HCT116 (cell line): ENCODE data around the gene NDUFB10. TPM values are rescaled to one million over a fixed set of nuclear protein-coding genes. Genes with fewer than 3 reads are reported as not detected.
A peak's percentile ranks its signal among the peaks of the same experiment; 100 is the strongest.

Source experiments
- ATAC-seq: fragments of 200-7000 bp; cut with Tn5 transposase; 2 replicates; pipeline ENCODE4 v1.9.1; 2020; ENCODE audit warnings: mild to moderate bottlenecking, moderate library complexity
- BruUV-seq: library from RNA; stranded (reverse); fragments of 400-500 nt; replicated peaks from 2 replicates; lab custom pipeline; 2021; lab: Mats Ljungman, UMichigan
- CTCF ChIA-PET: fragments of 300-600 bp; sonication (Branson Sonifier 250); formaldehyde crosslinking; loops from one replicate; lab custom pipeline; 2021; ENCODE audit warnings: antibody characterized with exemption; lab: Charles Lee
- POLR2A ChIA-PET: fragments of 300-600, 350-600 bp; sonication (Branson Sonifier 250); formaldehyde crosslinking; loops from one replicate; lab custom pipeline; 2021; ENCODE audit warnings: antibody characterized with exemption; lab: Charles Lee
- RAD21 ChIA-PET, 2 experiments: fragments of 300-600 bp; sonication (Branson Sonifier 250); formaldehyde crosslinking; loops; one replicate each; lab custom pipeline; 2023; ENCODE audit warnings: low total read pairs in 2 of 2; ENCODE audit not compliant: uncharacterized antibody in 2 of 2, unreplicated experiment in 2 of 2, low non-redundant PET in 1 of 2; lab: Charles Lee
- DNase-seq: peaks from one replicate; pipeline ENCODE4 v3.0.0-alpha.2; 2010; ENCODE audit warnings: low read depth, low spot score
- H2AFZ ChIP-seq: fragments of 200-600 bp; shearing (Covaris generic), sonication (generic); 2 replicates; pipeline ENCODE4 v1.6.1; 2017; ENCODE audit warnings: low read depth, mixed run types, mixed read lengths, antibody characterized with exemption, low read length; ENCODE audit not compliant: poor library complexity, severe bottlenecking
- H3K27ac ChIP-seq: 2 replicates; pipeline ENCODE4 v1.5.1; 2012; ENCODE audit warnings: low read depth, low read length
- H3K27me3 ChIP-seq: fragments of 200-600 bp; sonication (generic); 2 replicates; pipeline ENCODE4 v1.6.1; 2016; ENCODE audit warnings: mixed run types, low read length, mixed read lengths; ENCODE audit not compliant: insufficient read depth
- H3K36me3 ChIP-seq, 2 experiments: fragments of 200-500 bp in 1 of 2; fragments of 200-600 bp in 1 of 2; sonication (Bioruptor generic) in 1 of 2; sonication (generic) in 1 of 2; 2 replicates each; pipeline versions ENCODE4 v1.5.1 to v1.6.1; 2014 to 2016; ENCODE audit warnings: low read length in 2 of 2, inconsistent platforms in 1 of 2, mixed read lengths in 1 of 2, mixed run types in 1 of 2; ENCODE audit not compliant: insufficient read depth in 2 of 2, control insufficient read depth in 1 of 2
- H3K4me1 ChIP-seq, 2 experiments: fragments of 200-600 bp in 1 of 2; sonication (generic) in 1 of 2; 2 replicates each; pipeline versions ENCODE4 v1.5.1 to v1.6.1; 2012 to 2017; ENCODE audit warnings: low read length in 2 of 2, inconsistent platforms in 1 of 2, mild to moderate bottlenecking in 1 of 2, mixed read lengths in 1 of 2, mixed run types in 1 of 2, moderate library complexity in 1 of 2; ENCODE audit not compliant: insufficient read depth in 2 of 2, control insufficient read depth in 1 of 2
- H3K4me2 ChIP-seq: fragments of 200-600 bp; sonication (generic); 2 replicates; pipeline ENCODE4 v1.6.1; 2017; ENCODE audit warnings: mixed run types, low read length, mixed read lengths
- H3K4me3 ChIP-seq, 2 experiments: fragments of 200-600 bp in 1 of 2; sonication (generic) in 1 of 2; replicated peaks in 1 of 2; 2 replicates each; pipeline ENCODE4 v1.5.1; 2011 to 2016; ENCODE audit warnings: low read length in 2 of 2, control low read depth in 1 of 2, low read depth in 1 of 2, mild to moderate bottlenecking in 1 of 2, mixed read lengths in 1 of 2, mixed run types in 1 of 2
- H3K79me2 ChIP-seq: fragments of 200-600 bp; sonication (generic); 2 replicates; pipeline ENCODE4 v1.6.1; 2017; ENCODE audit warnings: mild to moderate bottlenecking, mixed run types, low read length, moderate library complexity, mixed read lengths; ENCODE audit not compliant: insufficient read depth
- H3K9ac ChIP-seq: fragments of 200-600 bp; sonication (generic); 2 replicates; pipeline ENCODE4 v1.6.1; 2016; ENCODE audit warnings: low read length, mixed read lengths
- H3K9me2 ChIP-seq: fragments of 200-600 bp; sonication (generic), shearing (Covaris generic); 2 replicates; pipeline ENCODE4 v1.6.1; 2017; ENCODE audit warnings: mixed run types, mild to moderate bottlenecking, moderate library complexity; ENCODE audit not compliant: insufficient read depth
- H3K9me3 ChIP-seq, 2 experiments: fragments of 200-500 bp in 1 of 2; fragments of 200-600 bp in 1 of 2; sonication (Bioruptor generic) in 1 of 2; sonication (generic) in 1 of 2; 2 replicates each; pipeline ENCODE4 v1.6.1; 2014 to 2017; ENCODE audit warnings: low read length in 2 of 2, mixed read lengths in 2 of 2, inconsistent platforms in 1 of 2, low read depth in 1 of 2, mild to moderate bottlenecking in 1 of 2, mixed run types in 1 of 2, moderate library complexity in 1 of 2; ENCODE audit not compliant: control insufficient read depth in 1 of 2, insufficient read depth in 1 of 2
- H4K20me1 ChIP-seq: fragments of 200-600 bp; sonication (generic), shearing (Covaris generic); 2 replicates; pipeline ENCODE4 v1.6.1; 2017; ENCODE audit warnings: mixed run types, mild to moderate bottlenecking, moderate library complexity; ENCODE audit not compliant: insufficient read depth
- ELF1 ChIP-seq: IDR thresholded peaks from 2 replicates; pipeline ENCODE4 v1.6.1; 2012; ENCODE audit warnings: low read depth, borderline replicate concordance
- MAX ChIP-seq: IDR thresholded peaks from 2 replicates; pipeline ENCODE4 v1.6.1; 2012
- TCF7L2 ChIP-seq: IDR thresholded peaks from 2 replicates; pipeline ENCODE4 v1.7.0; 2011; ENCODE audit warnings: borderline replicate concordance, inconsistent platforms; ENCODE audit not compliant: insufficient read depth, insufficient read length; ENCODE audit errors: extremely low read depth
- intact Hi-C: fragments of 100-400 bp; cut with micrococcal nuclease; formaldehyde crosslinking; loops from 2 replicates; pipeline ENCODE4 v1.10.0; 2022
- total RNA-seq: library from RNA; stranded (reverse); gene quantifications from one replicate; pipeline ENCODE4 v1.2.1, GENCODE V29; 2021; ENCODE audit not compliant: unreplicated experiment

NDUFB10 gene
- total RNA-seq, 1 experiment from 2014 or later: 273 TPM

- ChIA-PET RAD21 (no interaction called here), CTCF (interaction anchor here (0.6 kb wide), 1 partner anchor 143 kb away, joined by 3 read pairs; no protein-coding TSS in a partner anchor)
Observed at GRCh38 chr16:1997494-1998359, 38.4 kb downstream of the NDUFB10 start.

GRCh38 chr16:1998360-1998835 is 39.1 kb downstream of the NDUFB10 start:
- H3K9ac ChIP-seq: no peak overlapping the region
- ChIA-PET RAD21 (no interaction called here), POLR2A (interaction anchor here (1.8 kb wide), 1 partner anchor 10 kb away, joined by 3 read pairs; no protein-coding TSS in a partner anchor), CTCF (interaction anchor here (0.6 kb wide), 1 partner anchor 142 kb away, joined by 3 read pairs; no protein-coding TSS in a partner anchor)
- H2AFZ ChIP-seq: no peak overlapping the region
- no peaks in the 10 kb centered on the region for H3K27me3 ChIP-seq
- TF ChIP-seq TCF7L2: no peak
- no peaks in the 10 kb centered on the region for H4K20me1 ChIP-seq
- peaks cover 23% of the 10 kb centered on the region for H3K79me2 ChIP-seq
- ATAC-seq: no peak
- H3K9me3 ChIP-seq: no peaks in the 10 kb centered on the region
- H3K9me2 ChIP-seq: no peaks in the 10 kb centered on the region
- BruUV-seq: TSS peak; percentile 31
- H3K36me3 ChIP-seq: peaks cover 25 to 50% of the 10 kb centered on the region in 2 experiments; a peak in 3 of 4 replicates
- peaks cover 0 to 8% of the 10 kb centered on the region in 2 experiments; a peak in 2 of 4 replicates for H3K4me1 ChIP-seq
- no peak overlapping the region for H3K4me3 ChIP-seq
- no peak for DNase-seq
- no peak overlapping the region for H3K27ac ChIP-seq
- H3K4me2 ChIP-seq: no peak overlapping the region
- intact Hi-C loops: no loop called here

More at GRCh38 chr16:1997494-1998359, 38.4 kb downstream of the NDUFB10 start:
- Histone ChIP-seq H3K9ac (no peak overlapping the region), H3K4me1 (peaks cover 0 to 7% of the 10 kb centered on the region in 2 experiments; a peak in 2 of 4 replicates), H3K79me2 (peaks cover 17% of the 10 kb centered on the region; the same call in 1 of the 2 replicates), H2AFZ (no peak overlapping the region), H3K36me3 (peaks cover 23 to 44% of the 10 kb centered on the region in 2 experiments; a peak in 3 of 4 replicates), H3K9me3 (no peaks in the 10 kb centered on the region), H4K20me1 (no peaks in the 10 kb centered on the region), H3K27me3 (no peaks in the 10 kb centered on the region), H3K4me3 (no peak overlapping the region), H3K9me2 (no peaks in the 10 kb centered on the region), H3K27ac (no peak overlapping the region), H3K4me2 (no peak overlapping the region)
- DNase-seq: no peak
- ATAC-seq: no peak
- intact Hi-C loops: no loop called here
- POLR2A ChIA-PET: interaction anchor here (1.8 kb wide), 1 partner anchor 10 kb away, joined by 3 read pairs; no protein-coding TSS in a partner anchor
- BruUV-seq: no TSS peak
- TF ChIP-seq ELF1 (no peak), MAX (no peak)
